Measurements from ENCODE around the gene USP17L12. TPM values are rescaled to one million over a fixed set of nuclear protein-coding genes. Genes with fewer than 3 reads are reported as not detected.
"Not testable (repeated sequence)": the region's sequence is repeated elsewhere in the genome, so short reads cannot be mapped to it uniquely, and the experiment has no call there.

USP17L12 gene, protein sequence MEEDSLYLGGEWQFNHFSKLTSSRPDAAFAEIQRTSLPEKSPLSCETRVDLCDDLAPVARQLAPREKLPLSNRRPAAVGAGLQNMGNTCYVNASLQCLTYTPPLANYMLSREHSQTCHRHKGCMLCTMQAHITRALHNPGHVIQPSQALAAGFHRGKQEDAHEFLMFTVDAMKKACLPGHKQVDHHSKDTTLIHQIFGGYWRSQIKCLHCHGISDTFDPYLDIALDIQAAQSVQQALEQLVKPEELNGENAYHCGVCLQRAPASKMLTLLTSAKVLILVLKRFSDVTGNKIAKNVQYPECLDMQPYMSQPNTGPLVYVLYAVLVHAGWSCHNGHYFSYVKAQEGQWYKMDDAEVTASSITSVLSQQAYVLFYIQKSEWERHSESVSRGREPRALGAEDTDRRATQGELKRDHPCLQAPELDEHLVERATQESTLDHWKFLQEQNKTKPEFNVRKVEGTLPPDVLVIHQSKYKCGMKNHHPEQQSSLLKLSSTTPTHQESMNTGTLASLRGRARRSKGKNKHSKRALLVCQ
- total RNA-seq: not detected

DNA sequence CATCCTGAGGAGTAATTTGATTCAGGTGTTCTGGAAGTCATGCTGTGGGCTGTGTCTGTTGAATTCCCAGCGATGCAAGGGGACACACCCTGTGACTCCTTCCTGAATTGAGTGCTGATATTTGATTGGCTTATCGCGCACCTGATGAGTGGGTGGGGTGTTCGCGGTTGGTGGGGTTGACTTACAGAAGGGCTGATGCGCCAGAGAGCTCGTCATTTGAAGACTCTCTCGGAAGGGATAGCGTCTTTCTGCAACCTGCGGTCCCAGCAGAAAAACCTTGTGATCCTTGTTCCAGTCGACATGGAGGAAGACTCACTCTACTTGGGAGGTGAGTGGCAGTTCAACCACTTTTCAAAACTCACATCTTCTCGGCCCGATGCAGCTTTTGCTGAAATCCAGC, at the start of gene USP17L12:
USP17L12 (plus strand) TSS at position 301 of the 400 bp plus-strand sequence; CDS start at position 301, 0 bp downstream.
- DNase-seq: not testable (repeated sequence)

DNA sequence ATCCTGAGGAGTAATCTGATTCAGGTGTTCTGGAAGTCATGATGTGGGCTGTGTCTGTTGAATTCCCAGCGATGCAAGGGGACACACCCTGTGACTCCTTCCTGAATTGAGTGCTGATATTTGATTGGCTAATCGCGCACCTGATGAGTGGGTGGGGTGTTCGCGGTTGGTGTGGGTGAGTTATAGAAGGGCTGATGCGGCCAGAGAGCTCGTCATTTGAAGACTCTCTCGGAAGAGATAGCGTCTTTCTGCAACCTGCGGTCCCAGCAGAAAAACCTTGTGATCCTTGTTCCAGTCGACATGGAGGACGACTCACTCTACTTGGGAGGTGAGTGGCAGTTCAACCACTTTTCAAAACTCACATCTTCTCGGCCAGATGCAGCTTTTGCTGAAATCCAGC, 9.6 kb upstream of the USP17L12 start, which contains the start of gene USP17L10:
USP17L10 (plus strand) TSS at position 301 of the 400 bp plus-strand sequence; CDS start at position 301, 0 bp downstream.
- DNase-seq: not testable (repeated sequence)

DNA sequence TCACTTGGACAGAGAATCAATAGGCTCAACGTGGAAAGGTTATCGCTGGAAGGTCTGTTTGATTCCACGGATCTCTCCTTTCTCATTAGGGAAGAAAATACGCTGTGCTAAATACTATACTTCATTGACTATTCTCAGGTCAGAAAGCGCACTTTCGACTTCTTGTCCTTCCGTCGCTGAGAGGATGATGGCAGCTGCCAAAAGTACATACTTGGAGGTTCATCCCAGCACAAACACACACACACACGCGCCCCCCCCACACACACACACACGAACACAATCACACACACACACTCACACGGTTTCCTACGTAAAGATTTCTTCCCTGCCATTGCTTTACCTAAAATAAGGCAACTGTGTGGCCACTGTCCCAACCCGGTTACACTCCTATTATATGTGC, 5.3 kb upstream of the USP17L12 start:
- DNase-seq: not testable (repeated sequence)

DNA sequence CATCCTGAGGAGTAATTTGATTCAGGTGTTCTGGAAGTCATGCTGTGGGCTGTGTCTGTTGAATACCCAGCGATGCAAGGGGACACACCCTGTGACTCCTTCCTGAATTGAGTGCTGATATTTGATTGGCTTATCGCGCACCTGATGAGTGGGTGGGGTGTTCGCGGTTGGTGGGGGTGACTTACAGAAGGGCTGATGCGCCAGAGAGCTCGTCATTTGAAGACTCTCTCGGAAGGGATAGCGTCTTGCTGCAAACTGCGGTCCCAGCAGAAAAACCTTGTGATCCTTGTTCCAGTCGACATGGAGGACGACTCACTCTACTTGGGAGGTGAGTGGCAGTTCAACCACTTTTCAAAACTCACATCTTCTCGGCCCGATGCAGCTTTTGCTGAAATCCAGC, 4.8 kb upstream of the USP17L12 start, which contains the start of gene USP17L11:
USP17L11 (plus strand) TSS at position 301 of the 400 bp plus-strand sequence; CDS start at position 301, 0 bp downstream.
- not testable (repeated sequence) for DNase-seq

DNA sequence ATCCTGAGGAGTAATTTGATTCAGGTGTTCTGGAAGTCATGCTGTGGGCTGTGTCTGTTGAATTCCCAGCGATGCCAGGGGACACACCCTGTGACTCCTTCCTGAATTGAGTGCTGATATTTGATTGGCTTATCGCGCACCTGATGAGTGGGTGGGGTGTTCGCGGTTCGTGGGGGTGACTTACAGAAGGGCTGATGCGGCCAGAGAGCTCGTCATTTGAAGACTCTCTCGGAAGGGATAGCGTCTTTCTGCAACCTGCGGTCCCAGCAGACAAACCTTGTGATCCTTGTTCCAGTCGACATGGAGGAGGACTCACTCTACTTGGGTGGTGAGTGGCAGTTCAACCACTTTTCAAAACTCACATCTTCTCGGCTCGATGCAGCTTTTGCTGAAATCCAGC, 4.6 kb downstream of the USP17L12 start, which contains the start of gene USP17L13:
USP17L13 (plus strand) TSS at position 301 of the 400 bp plus-strand sequence; CDS start at position 301, 0 bp downstream.
- DNase-seq: not testable (repeated sequence)

DNA sequence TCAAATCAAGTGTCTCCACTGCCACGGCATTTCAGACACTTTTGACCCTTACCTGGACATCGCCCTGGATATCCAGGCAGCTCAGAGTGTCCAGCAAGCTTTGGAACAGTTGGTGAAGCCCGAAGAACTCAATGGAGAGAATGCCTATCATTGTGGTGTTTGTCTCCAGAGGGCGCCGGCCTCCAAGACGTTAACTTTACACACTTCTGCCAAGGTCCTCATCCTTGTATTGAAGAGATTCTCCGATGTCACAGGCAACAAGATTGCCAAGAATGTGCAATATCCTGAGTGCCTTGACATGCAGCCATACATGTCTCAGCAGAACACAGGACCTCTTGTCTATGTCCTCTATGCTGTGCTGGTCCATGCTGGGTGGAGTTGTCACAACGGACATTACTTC, 10.3 kb downstream of the USP17L12 start:
- DNase-seq: not testable (repeated sequence)

DNA sequence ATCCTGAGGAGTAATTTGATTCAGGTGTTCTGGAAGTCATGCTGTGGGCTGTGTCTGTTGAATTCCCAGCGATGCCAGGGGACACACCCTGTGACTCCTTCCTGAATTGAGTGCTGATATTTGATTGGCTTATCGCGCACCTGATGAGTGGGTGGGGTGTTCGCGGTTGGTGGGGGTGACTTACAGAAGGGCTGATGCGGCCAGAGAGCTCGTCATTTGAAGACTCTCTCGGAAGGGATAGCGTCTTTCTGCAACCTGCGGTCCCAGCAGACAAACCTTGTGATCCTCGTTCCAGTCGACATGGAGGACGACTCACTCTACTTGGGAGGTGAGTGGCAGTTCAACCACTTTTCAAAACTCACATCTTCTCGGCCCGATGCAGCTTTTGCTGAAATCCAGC, 14.1 kb downstream of the USP17L12 start, which contains the start of gene USP17L15:
USP17L15 (plus strand) TSS at position 301 of the 400 bp plus-strand sequence; CDS start at position 301, 0 bp downstream.
- DNase-seq: not testable (repeated sequence)

DNA sequence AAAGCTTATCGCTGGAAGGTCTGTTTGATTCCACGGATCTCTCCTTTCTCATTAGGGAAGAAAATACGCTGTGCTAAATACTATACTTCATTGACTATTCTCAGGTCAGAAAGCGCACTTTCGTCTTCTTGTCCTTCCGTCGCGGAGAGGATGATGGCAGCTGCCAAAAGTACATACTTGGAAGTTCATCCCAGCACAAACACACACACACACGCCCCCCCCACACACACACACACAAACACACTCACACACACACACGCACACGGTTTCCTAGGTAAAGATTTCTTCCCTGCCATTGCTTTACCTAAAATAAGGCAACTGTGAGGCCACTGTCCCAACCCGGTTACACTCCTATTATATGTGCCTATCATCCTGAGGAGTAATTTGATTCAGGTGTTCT, 18.5 kb downstream of the USP17L12 start:
- not testable (repeated sequence) for DNase-seq

DNA sequence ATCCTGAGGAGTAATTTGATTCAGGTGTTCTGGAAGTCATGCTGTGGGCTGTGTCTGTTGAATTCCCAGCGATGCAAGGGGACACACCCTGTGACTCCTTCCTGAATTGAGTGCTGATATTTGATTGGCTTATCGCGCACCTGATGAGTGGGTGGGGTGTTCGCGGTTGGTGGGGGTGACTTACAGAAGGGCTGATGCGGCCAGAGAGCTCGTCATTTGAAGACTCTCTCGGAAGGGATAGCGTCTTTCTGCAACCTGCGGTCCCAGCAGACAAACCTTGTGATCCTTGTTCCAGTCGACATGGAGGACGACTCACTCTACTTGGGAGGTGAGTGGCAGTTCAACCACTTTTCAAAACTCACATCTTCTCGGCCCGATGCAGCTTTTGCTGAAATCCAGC, 23.6 kb downstream of the USP17L12 start, which contains the start of gene USP17L17:
USP17L17 (plus strand) TSS at position 301 of the 400 bp plus-strand sequence; CDS start at position 301, 0 bp downstream.
- not testable (repeated sequence) for DNase-seq

DNA sequence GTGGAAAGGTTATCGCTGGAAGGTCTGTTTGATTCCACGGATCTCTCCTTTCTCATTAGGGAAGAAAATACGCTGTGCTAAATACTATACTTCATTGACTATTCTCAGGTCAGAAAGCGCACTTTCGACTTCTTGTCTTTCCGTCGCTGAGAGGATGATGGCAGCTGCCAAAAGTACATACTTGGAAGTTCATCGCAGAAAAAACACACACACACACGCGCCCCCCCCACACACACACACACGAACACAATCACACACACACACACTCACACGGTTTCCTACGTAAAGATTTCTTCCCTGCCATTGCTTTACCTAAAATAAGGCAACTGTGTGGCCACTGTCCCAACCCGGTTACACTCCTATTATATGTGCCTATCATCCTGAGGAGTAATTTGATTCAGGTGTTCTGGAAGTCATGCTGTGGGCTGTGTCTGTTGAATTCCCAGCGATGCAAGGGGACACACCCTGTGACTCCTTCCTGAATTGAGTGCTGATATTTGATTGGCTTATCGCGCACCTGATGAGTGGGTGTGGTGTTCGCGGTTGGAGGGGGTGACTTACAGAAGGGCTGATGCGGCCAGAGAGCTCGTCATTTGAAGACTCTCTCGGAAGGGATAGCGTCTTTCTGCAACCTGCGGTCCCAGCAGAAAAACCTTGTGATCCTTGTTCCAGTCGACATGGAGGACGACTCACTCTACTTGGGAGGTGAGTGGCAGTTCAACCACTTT, 28.2 kb downstream of the USP17L12 start, which contains the start of gene USP17L18:
USP17L18 (plus strand) TSS at position 678 of the 728 bp plus-strand sequence; CDS start at position 678, 0 bp downstream.
- DNase-seq: not testable (repeated sequence)

DNA sequence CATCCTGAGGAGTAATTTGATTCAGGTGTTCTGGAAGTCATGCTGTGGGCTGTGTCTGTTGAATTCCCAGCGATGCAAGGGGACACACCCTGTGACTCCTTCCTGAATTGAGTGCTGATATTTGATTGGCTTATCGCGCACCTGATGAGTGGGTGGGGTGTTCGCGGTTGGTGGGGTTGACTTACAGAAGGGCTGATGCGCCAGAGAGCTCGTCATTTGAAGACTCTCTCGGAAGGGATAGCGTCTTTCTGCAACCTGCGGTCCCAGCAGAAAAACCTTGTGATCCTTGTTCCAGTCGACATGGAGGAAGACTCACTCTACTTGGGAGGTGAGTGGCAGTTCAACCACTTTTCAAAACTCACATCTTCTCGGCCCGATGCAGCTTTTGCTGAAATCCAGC, 33.1 kb downstream of the USP17L12 start, which contains the start of gene USP17L19:
USP17L19 (plus strand) TSS at position 301 of the 400 bp plus-strand sequence; CDS start at position 301, 0 bp downstream.
- not testable (repeated sequence) for DNase-seq

DNA sequence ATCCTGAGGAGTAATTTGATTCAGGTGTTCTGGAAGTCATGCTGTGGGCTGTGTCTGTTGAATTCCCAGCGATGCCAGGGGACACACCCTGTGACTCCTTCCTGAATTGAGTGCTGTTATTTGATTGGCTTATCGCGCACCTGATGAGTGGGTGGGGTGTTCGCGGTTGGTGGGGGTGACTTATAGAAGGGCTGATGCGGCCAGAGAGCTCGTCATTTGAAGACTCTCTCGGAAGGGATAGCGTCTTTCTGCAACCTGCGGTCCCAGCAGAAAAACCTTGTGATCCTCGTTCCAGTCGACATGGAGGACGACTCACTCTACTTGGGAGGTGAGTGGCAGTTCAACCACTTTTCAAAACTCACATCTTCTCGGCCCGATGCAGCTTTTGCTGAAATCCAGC, 37.9 kb downstream of the USP17L12 start, which contains the start of gene USP17L20:
USP17L20 (plus strand) TSS at position 301 of the 400 bp plus-strand sequence; CDS start at position 301, 0 bp downstream.
- DNase-seq: not testable (repeated sequence)

DNA sequence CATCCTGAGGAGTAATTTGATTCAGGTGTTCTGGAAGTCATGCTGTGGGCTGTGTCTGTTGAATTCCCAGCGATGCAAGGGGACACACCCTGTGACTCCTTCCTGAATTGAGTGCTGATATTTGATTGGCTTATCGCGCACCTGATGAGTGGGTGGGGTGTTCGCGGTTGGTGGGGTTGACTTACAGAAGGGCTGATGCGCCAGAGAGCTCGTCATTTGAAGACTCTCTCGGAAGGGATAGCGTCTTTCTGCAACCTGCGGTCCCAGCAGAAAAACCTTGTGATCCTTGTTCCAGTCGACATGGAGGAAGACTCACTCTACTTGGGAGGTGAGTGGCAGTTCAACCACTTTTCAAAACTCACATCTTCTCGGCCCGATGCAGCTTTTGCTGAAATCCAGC, 42.6 kb downstream of the USP17L12 start, which contains the start of gene USP17L21:
USP17L21 (plus strand) TSS at position 301 of the 400 bp plus-strand sequence; CDS start at position 301, 0 bp downstream.
- not testable (repeated sequence) for DNase-seq

DNA sequence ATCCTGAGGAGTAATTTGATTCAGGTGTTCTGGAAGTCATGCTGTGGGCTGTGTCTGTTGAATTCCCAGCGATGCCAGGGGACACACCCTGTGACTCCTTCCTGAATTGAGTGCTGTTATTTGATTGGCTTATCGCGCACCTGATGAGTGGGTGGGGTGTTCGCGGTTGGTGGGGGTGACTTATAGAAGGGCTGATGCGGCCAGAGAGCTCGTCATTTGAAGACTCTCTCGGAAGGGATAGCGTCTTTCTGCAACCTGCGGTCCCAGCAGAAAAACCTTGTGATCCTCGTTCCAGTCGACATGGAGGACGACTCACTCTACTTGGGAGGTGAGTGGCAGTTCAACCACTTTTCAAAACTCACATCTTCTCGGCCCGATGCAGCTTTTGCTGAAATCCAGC, 47.4 kb downstream of the USP17L12 start, which contains the start of gene USP17L22:
USP17L22 (plus strand) TSS at position 301 of the 400 bp plus-strand sequence; CDS start at position 301, 0 bp downstream.
- not testable (repeated sequence) for DNase-seq

Other genes starting within 250 kb of the USP17L12 start
- gene FAM90A26, start 49.7 kb upstream of the USP17L12 start, total RNA-seq: not detected
- not detected for gene USP17L10, start 9.5 kb upstream of the USP17L12 start, total RNA-seq
- not detected for gene USP17L11, start 4.7 kb upstream of the USP17L12 start, total RNA-seq
- not detected for gene USP17L13, start 4.7 kb downstream of the USP17L12 start, total RNA-seq
- gene USP17L15, start 14.2 kb downstream of the USP17L12 start, total RNA-seq: not detected
- gene USP17L17, start 23.7 kb downstream of the USP17L12 start, total RNA-seq: not detected
- not detected for gene USP17L18, start 28.5 kb downstream of the USP17L12 start, total RNA-seq
- gene USP17L19, start 33.2 kb downstream of the USP17L12 start, total RNA-seq: not detected
- not detected for gene USP17L20, start 38.0 kb downstream of the USP17L12 start, total RNA-seq
- not detected for gene USP17L21, start 42.7 kb downstream of the USP17L12 start, total RNA-seq
- not detected for gene USP17L22, start 47.5 kb downstream of the USP17L12 start, total RNA-seq
- gene USP17L24, start 105.0 kb downstream of the USP17L12 start, total RNA-seq: not detected
- not detected for gene USP17L25, start 109.8 kb downstream of the USP17L12 start, total RNA-seq
- not detected for gene USP17L26, start 114.5 kb downstream of the USP17L12 start, total RNA-seq
- not detected for gene USP17L5, start 119.3 kb downstream of the USP17L12 start, total RNA-seq
- not detected for gene USP17L27, start 124.0 kb downstream of the USP17L12 start, total RNA-seq
- not detected for gene USP17L28, start 128.7 kb downstream of the USP17L12 start, total RNA-seq
- gene USP17L29, start 133.5 kb downstream of the USP17L12 start, total RNA-seq: not detected
- not detected for gene USP17L30, start 143.0 kb downstream of the USP17L12 start, total RNA-seq
- not detected for gene DEFB131A, start 224.3 kb downstream of the USP17L12 start, total RNA-seq